ENCODE results near the gene IL23R.

- no peak for TF ChIP-seq CTCF (IDR thresholded peaks at IDR 0.05 in 4 of 5, conservative IDR thresholded peaks at IDR 0.05 in 1 of 5)
- TF ChIP-seq POLR2A (IDR thresholded peaks at IDR 0.05) = no peak
Observed at GRCh38 chr1:67285780-67286488, 119.7 kb downstream of the IL23R start.

Measured in gastrocnemius medialis (tissue), 4 donors.